AG04449 (cell line): ENCODE results near the gene COMMD3.

ENCODE experiments used
- CTCF ChIA-PET: fragments of 350-600 bp; formaldehyde crosslinking; extraction: SDS; loops from one replicate; lab custom pipeline; 2021; ENCODE audit warnings: antibody characterized with exemption; lab: Yijun Ruan, JAX
- POLR2A ChIA-PET: fragments of 400-600, 350-600 bp; formaldehyde crosslinking; extraction: SDS; loops from one replicate; lab custom pipeline; 2020; ENCODE audit warnings: antibody characterized with exemption, inconsistent platforms; lab: Yijun Ruan, JAX
- DNase-seq: peaks from one replicate; pipeline ENCODE4 v3.0.0-alpha.2; 2010; ENCODE audit warnings: low read depth, low spot score
- H3K4me3 ChIP-seq: 2 replicates; pipeline ENCODE4 v1.5.1; 2011; ENCODE audit warnings: low read depth, mild to moderate bottlenecking, control low read depth, low read length
- CTCF ChIP-seq: IDR thresholded peaks from one replicate; pipeline ENCODE4 v1.5.1; 2011; ENCODE audit warnings: mild to moderate bottlenecking, moderate library complexity, low read length, control low read depth, inconsistent platforms; ENCODE audit not compliant: insufficient read depth; ENCODE audit errors: missing control alignments

The COMMD3 gene

GRCh38 chr10:22317771-22318565 is 1.8 kb downstream of the COMMD3 start:
- no peak overlapping the region for H3K4me3 ChIP-seq
- no peak for TF ChIP-seq CTCF
- CTCF ChIA-PET = no interaction called here
- DNase-seq = no peak
- POLR2A ChIA-PET = no interaction called here

GRCh38 chr10:22318772-22319171 is 2.6 kb downstream of the COMMD3 start:
- POLR2A ChIA-PET = interaction anchor here (1.8 kb wide), 1 partner anchor 118 kb away, joined by 4 read pairs; no protein-coding TSS in a partner anchor
- CTCF ChIA-PET = interaction anchor here (1.5 kb wide), 1 partner anchor 669 kb away, joined by 5 read pairs; no protein-coding TSS in a partner anchor

GRCh38 chr10:22319547-22319979 is 3.4 kb downstream of the COMMD3 start:
- CTCF ChIA-PET = interaction anchor here (1.5 kb wide), 1 partner anchor 668 kb away, joined by 5 read pairs; no protein-coding TSS in a partner anchor
- no peak overlapping the region for H3K4me3 ChIP-seq
- no peak for DNase-seq
- TF ChIP-seq CTCF = no peak
- POLR2A ChIA-PET = interaction anchor here (1.8 kb wide), 1 partner anchor 117 kb away, joined by 4 read pairs; no protein-coding TSS in a partner anchor

More at GRCh38 chr10:22318772-22319171, 2.6 kb downstream of the COMMD3 start:
- no peak for TF ChIP-seq CTCF
- DNase-seq = no peak
- H3K4me3 ChIP-seq = no peak overlapping the region

- DNase-seq = no peak
- ChIA-PET POLR2A (interaction anchor here (1.8 kb wide), 1 partner anchor 117 kb away, joined by 4 read pairs; no protein-coding TSS in a partner anchor), CTCF (interaction anchor here (1.5 kb wide), 1 partner anchor 668 kb away, joined by 5 read pairs; no protein-coding TSS in a partner anchor)
- no peak for TF ChIP-seq CTCF
- H3K4me3 ChIP-seq = peak overlapping the region; percentile 66
Measured at GRCh38 chr10:22319980-22320558, 3.9 kb downstream of the COMMD3 start.

- no peak for TF ChIP-seq CTCF
- ChIA-PET CTCF (no interaction called here), POLR2A (interaction anchor here (1.8 to 2.0 kb wide), 2 partner anchors 20 to 116 kb away, joined by 4 to 9 read pairs; no protein-coding TSS in a partner anchor)
- DNase-seq = no peak
- peak within 1 kb of the TSS; percentile 66 for H3K4me3 ChIP-seq
Measured at GRCh38 chr10:22320591-22321155, 4.5 kb downstream of the COMMD3 start, which contains the start of gene BMI1. Gene BMI1 (plus strand): TSS chr10:22321099. CDS start chr10:22326450, 5,351 bp downstream.
